Osteoblast (primary cell): ENCODE measurements around the gene MICAL3. TPM values are rescaled to one million over a fixed set of nuclear protein-coding genes. Genes with fewer than 3 reads are reported as not detected.

Source experiments
- DNase-seq: peaks from one replicate; pipeline ENCODE4 v3.0.0; 2011; ENCODE audit warnings: low spot score, mixed read lengths; ENCODE audit not compliant: insufficient read length; ENCODE audit errors: missing footprints
- H2AFZ ChIP-seq: 2 replicates; pipeline ENCODE4 v1.6.0; 2011; ENCODE audit warnings: mild to moderate bottlenecking, low read length
- H3K27ac ChIP-seq: 2 replicates; pipeline ENCODE4 v1.5.1; 2011; ENCODE audit warnings: mild to moderate bottlenecking, low read depth, low read length, moderate library complexity
- H3K27me3 ChIP-seq: 2 replicates; pipeline ENCODE4 v1.6.0; 2012; ENCODE audit warnings: mild to moderate bottlenecking, control low read depth, inconsistent platforms, low read length, moderate library complexity; ENCODE audit not compliant: insufficient read depth
- H3K36me3 ChIP-seq: 2 replicates; pipeline ENCODE4 v1.5.1; 2011; ENCODE audit warnings: mild to moderate bottlenecking, low read length, control low read depth, moderate library complexity; ENCODE audit not compliant: insufficient read depth
- H3K4me1 ChIP-seq: 2 replicates; pipeline ENCODE4 v1.5.1; 2011; ENCODE audit warnings: mild to moderate bottlenecking, low read length, control low read depth, moderate library complexity; ENCODE audit not compliant: insufficient read depth
- H3K4me2 ChIP-seq: 2 replicates; pipeline ENCODE4 v1.6.0; 2011; ENCODE audit warnings: mild to moderate bottlenecking, low read length; ENCODE audit not compliant: insufficient read depth
- H3K4me3 ChIP-seq: fragments of 200-600 bp; sonication (generic); 3 replicates; pipeline ENCODE4 v1.5.1; 2012; ENCODE audit warnings: mild to moderate bottlenecking, low read length, inconsistent platforms; ENCODE audit not compliant: insufficient read depth
- H3K79me2 ChIP-seq: 2 replicates; pipeline ENCODE4 v1.6.0; 2012; ENCODE audit warnings: mild to moderate bottlenecking, low read length, control low read depth, inconsistent platforms; ENCODE audit not compliant: insufficient read depth
- H3K9me3 ChIP-seq: 2 replicates; pipeline ENCODE4 v1.5.1; 2011; ENCODE audit warnings: low read depth, low read length, control low read depth
- H4K20me1 ChIP-seq: 2 replicates; pipeline ENCODE4 v1.6.0; 2012; ENCODE audit warnings: mild to moderate bottlenecking, low read length, control low read depth; ENCODE audit not compliant: insufficient read depth
- total RNA-seq: library from RNA; depleted of rRNA; stranded (reverse); fragments of >200 nt; gene quantifications from 2 replicates; pipeline ENCODE4 v1.2.3, GENCODE V29; 2012
- TF ChIP-seq, protein P1 (sequence below): IDR thresholded peaks from 2 replicates; pipeline ENCODE4 v1.5.1; 2011; ENCODE audit warnings: mild to moderate bottlenecking, low read depth, low read length, moderate library complexity; ENCODE audit errors: extremely low read depth

Gene MICAL3
- total RNA-seq, 1 donor: 35.1 TPM

GRCh38 chr22:17817511-17818065 is 206.8 kb downstream of the MICAL3 start:
- no peak overlapping the region for H3K27ac ChIP-seq
- no peak overlapping the region for H3K4me2 ChIP-seq
- H3K4me1 ChIP-seq: no peaks in the 10 kb centered on the region
- H2AFZ ChIP-seq: no peak overlapping the region
- peaks cover 39% of the 10 kb centered on the region for H3K36me3 ChIP-seq
- H4K20me1 ChIP-seq: no peaks in the 10 kb centered on the region
- H3K9me3 ChIP-seq: no peaks in the 10 kb centered on the region
- H3K79me2 ChIP-seq: no peaks in the 10 kb centered on the region
- TF ChIP-seq, protein P1, sequence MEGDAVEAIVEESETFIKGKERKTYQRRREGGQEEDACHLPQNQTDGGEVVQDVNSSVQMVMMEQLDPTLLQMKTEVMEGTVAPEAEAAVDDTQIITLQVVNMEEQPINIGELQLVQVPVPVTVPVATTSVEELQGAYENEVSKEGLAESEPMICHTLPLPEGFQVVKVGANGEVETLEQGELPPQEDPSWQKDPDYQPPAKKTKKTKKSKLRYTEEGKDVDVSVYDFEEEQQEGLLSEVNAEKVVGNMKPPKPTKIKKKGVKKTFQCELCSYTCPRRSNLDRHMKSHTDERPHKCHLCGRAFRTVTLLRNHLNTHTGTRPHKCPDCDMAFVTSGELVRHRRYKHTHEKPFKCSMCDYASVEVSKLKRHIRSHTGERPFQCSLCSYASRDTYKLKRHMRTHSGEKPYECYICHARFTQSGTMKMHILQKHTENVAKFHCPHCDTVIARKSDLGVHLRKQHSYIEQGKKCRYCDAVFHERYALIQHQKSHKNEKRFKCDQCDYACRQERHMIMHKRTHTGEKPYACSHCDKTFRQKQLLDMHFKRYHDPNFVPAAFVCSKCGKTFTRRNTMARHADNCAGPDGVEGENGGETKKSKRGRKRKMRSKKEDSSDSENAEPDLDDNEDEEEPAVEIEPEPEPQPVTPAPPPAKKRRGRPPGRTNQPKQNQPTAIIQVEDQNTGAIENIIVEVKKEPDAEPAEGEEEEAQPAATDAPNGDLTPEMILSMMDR: no peak
- no peak for DNase-seq
- H3K27me3 ChIP-seq: no peaks in the 10 kb centered on the region
- no peak overlapping the region for H3K4me3 ChIP-seq

DNA sequence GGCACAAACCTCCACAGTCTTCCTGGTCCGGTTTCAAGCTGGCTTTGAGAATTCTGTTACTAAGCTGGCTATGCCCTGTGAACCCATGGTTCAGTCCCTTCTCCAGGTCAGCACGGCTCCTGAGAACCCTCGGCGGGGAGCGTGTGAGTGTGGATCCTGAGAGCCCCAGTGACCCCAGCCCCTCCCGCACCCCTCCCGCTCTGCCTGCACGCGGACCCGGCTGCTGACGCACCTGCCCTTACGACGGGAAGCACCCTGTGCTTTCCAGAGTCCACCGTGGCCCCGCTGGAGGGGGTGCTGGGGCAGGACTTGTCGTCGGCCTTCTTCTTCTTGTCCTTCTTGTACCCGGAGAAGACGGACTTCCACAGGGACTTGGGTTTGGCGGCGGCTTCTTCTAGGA is 207.3 kb downstream of the MICAL3 start:
- peaks cover 42% of the 10 kb centered on the region for H3K36me3 ChIP-seq
- TF ChIP-seq, protein P1: no peak
- DNase-seq: peak; percentile 77
- no peaks in the 10 kb centered on the region for H3K9me3 ChIP-seq
- H2AFZ ChIP-seq: no peak overlapping the region
- no peaks in the 10 kb centered on the region for H4K20me1 ChIP-seq
- no peak overlapping the region for H3K4me2 ChIP-seq
- H3K27me3 ChIP-seq: no peaks in the 10 kb centered on the region
- no peak overlapping the region for H3K4me3 ChIP-seq
- no peaks in the 10 kb centered on the region for H3K4me1 ChIP-seq
- H3K79me2 ChIP-seq: no peaks in the 10 kb centered on the region
- no peak overlapping the region for H3K27ac ChIP-seq

- TF ChIP-seq, protein P1: no peak
Measured at GRCh38 chr22:17816649-17817048, 207.7 kb downstream of the MICAL3 start.

GRCh38 chr22:17815703-17816254 is 208.6 kb downstream of the MICAL3 start:
- no peak overlapping the region for H3K4me3 ChIP-seq
- H3K4me2 ChIP-seq: no peak overlapping the region
- H3K4me1 ChIP-seq: no peaks in the 10 kb centered on the region
- no peaks in the 10 kb centered on the region for H4K20me1 ChIP-seq
- no peak overlapping the region for H3K27ac ChIP-seq
- TF ChIP-seq, protein P1: no peak
- no peak overlapping the region for H2AFZ ChIP-seq
- H3K79me2 ChIP-seq: no peaks in the 10 kb centered on the region
- peaks cover 36% of the 10 kb centered on the region for H3K36me3 ChIP-seq
- H3K9me3 ChIP-seq: no peaks in the 10 kb centered on the region
- DNase-seq: no peak
- no peaks in the 10 kb centered on the region for H3K27me3 ChIP-seq

More at GRCh38 chr22:17816649-17817048, 207.7 kb downstream of the MICAL3 start:
- no peak overlapping the region for H3K27ac ChIP-seq
- no peaks in the 10 kb centered on the region for H4K20me1 ChIP-seq
- peak; percentile 72 for DNase-seq
- peaks cover 40% of the 10 kb centered on the region for H3K36me3 ChIP-seq
- H3K79me2 ChIP-seq: no peaks in the 10 kb centered on the region
- H3K27me3 ChIP-seq: no peaks in the 10 kb centered on the region
- H3K4me1 ChIP-seq: no peaks in the 10 kb centered on the region
- no peak overlapping the region for H3K4me2 ChIP-seq
- no peak overlapping the region for H2AFZ ChIP-seq
- H3K4me3 ChIP-seq: no peak overlapping the region
- no peaks in the 10 kb centered on the region for H3K9me3 ChIP-seq
